Loucy (cell line): ENCODE results near the gene OR2A2.

Experiments
- CTCF ChIP-seq: fragments of 200-600 bp; sonication (generic); conservative IDR thresholded peaks from 2 replicates; pipeline ENCODE4 v1.5.1; 2014; ENCODE audit warnings: mild to moderate bottlenecking, antibody characterized with exemption, low read length
- EZH2phosphoT487 ChIP-seq: fragments of 200-600 bp; IDR thresholded peaks from 2 replicates; pipeline ENCODE4 v1.6.1; 2018; ENCODE audit warnings: antibody characterized with exemption, mild to moderate bottlenecking, moderate library complexity, borderline replicate concordance

GRCh38 chr7:144118341-144118740, 9.0 kb downstream of the OR2A2 start:
- TF ChIP-seq CTCF (no peak), EZH2phosphoT487 (no peak)
